H9 (cell line): Measurements from ENCODE around the gene RNF126. TPM values are rescaled to one million over a fixed set of nuclear protein-coding genes. Genes with fewer than 3 reads are reported as not detected.

Source experiments
- DNase-seq: peaks from one replicate; pipeline ENCODE4 v3.0.0-alpha.2; 2017
- H2AFZ ChIP-seq: one replicate; pipeline ENCODE4 v1.6.1; 2013; ENCODE audit warnings: mild to moderate bottlenecking, low read length, control low read depth, moderate library complexity
- H2AK5ac ChIP-seq: 2 replicates; pipeline ENCODE4 v1.6.1; 2013; ENCODE audit warnings: low read length, control low read depth, mixed read lengths; ENCODE audit not compliant: insufficient read length
- H2BK120ac ChIP-seq: one replicate; pipeline ENCODE4 v1.6.1; 2013; ENCODE audit warnings: low read depth, mild to moderate bottlenecking, low read length, control low read depth, inconsistent platforms; ENCODE audit not compliant: poor library complexity, severe bottlenecking
- H2BK12ac ChIP-seq: 2 replicates; pipeline ENCODE4 v1.6.1; 2013; ENCODE audit warnings: low read length, control low read depth, mixed read lengths, low read depth; ENCODE audit not compliant: insufficient read length
- H2BK15ac ChIP-seq: 2 replicates; pipeline ENCODE4 v1.6.1; 2013; ENCODE audit warnings: low read depth, low read length, control low read depth
- H2BK20ac ChIP-seq: one replicate; pipeline ENCODE4 v1.6.1; 2013; ENCODE audit warnings: low read depth, mild to moderate bottlenecking, low read length, control low read depth, inconsistent platforms; ENCODE audit not compliant: poor library complexity, severe bottlenecking
- H2BK5ac ChIP-seq: 2 replicates; pipeline ENCODE4 v1.6.1; 2013; ENCODE audit warnings: low read length, control low read depth, mixed read lengths; ENCODE audit not compliant: insufficient read length
- H3K14ac ChIP-seq: 2 replicates; pipeline ENCODE4 v1.6.1; 2013; ENCODE audit warnings: low read length, control low read depth; ENCODE audit not compliant: insufficient read depth
- H3K18ac ChIP-seq: 2 replicates; pipeline ENCODE4 v1.6.1; 2013; ENCODE audit warnings: low read depth, mild to moderate bottlenecking, mixed read lengths, low read length, control low read depth; ENCODE audit not compliant: insufficient read length
- H3K23ac ChIP-seq: 2 replicates; pipeline ENCODE4 v1.6.1; 2013; ENCODE audit warnings: low read length, control low read depth, mixed read lengths, low read depth; ENCODE audit not compliant: insufficient read length
- H3K23me2 ChIP-seq: 2 replicates; pipeline ENCODE4 v1.6.1; 2013; ENCODE audit warnings: low read depth, mild to moderate bottlenecking, mixed read lengths, low read length, control low read depth; ENCODE audit not compliant: insufficient read length, poor library complexity, severe bottlenecking
- H3K27ac ChIP-seq: 2 replicates; pipeline ENCODE4 v1.5.1; 2013; ENCODE audit warnings: low read length, control low read depth, mixed read lengths, low read depth; ENCODE audit not compliant: insufficient read length
- H3K27me3 ChIP-seq: 2 replicates; pipeline ENCODE4 v1.6.1; 2013; ENCODE audit warnings: low read length, control low read depth, inconsistent platforms; ENCODE audit not compliant: insufficient read depth
- H3K4ac ChIP-seq: 2 replicates; pipeline ENCODE4 v1.6.1; 2013; ENCODE audit warnings: low read depth, mild to moderate bottlenecking, control low read depth, inconsistent platforms, low read length, moderate library complexity
- H3K4me1 ChIP-seq: 2 replicates; pipeline ENCODE4 v1.6.1; 2013; ENCODE audit warnings: low read length, control low read depth, inconsistent platforms; ENCODE audit not compliant: insufficient read depth
- H3K4me2 ChIP-seq: 2 replicates; pipeline ENCODE4 v1.6.1; 2013; ENCODE audit warnings: low read length, control low read depth, mixed read lengths; ENCODE audit not compliant: insufficient read length, insufficient read depth
- H3K56ac ChIP-seq: 2 replicates; pipeline ENCODE4 v1.6.1; 2013; ENCODE audit warnings: low read depth, mild to moderate bottlenecking, mixed read lengths, low read length, control low read depth; ENCODE audit not compliant: insufficient read length
- H3K79me1 ChIP-seq: 2 replicates; pipeline ENCODE4 v1.6.1; 2013; ENCODE audit warnings: low read depth, mild to moderate bottlenecking, moderate library complexity, low read length, control low read depth, inconsistent platforms; ENCODE audit not compliant: insufficient read depth, poor library complexity, severe bottlenecking
- H3K79me2 ChIP-seq: 2 replicates; pipeline ENCODE4 v1.6.1; 2013; ENCODE audit warnings: low read length, control low read depth, inconsistent platforms; ENCODE audit not compliant: insufficient read depth
- H3K9ac ChIP-seq: 2 replicates; pipeline ENCODE4 v1.6.1; 2013; ENCODE audit warnings: low read length, control low read depth, mixed read lengths; ENCODE audit not compliant: insufficient read length; ENCODE audit errors: extremely low read depth
- H3K9me3 ChIP-seq: one replicate; pipeline ENCODE4 v1.6.1; 2013; ENCODE audit warnings: low read depth, low read length, inconsistent platforms; ENCODE audit not compliant: control insufficient read depth
- H3T11ph ChIP-seq: one replicate; pipeline ENCODE4 v1.6.1; 2013; ENCODE audit warnings: mild to moderate bottlenecking, low read length, control low read depth, inconsistent platforms
- H4K20me1 ChIP-seq: one replicate; pipeline ENCODE4 v1.6.1; 2013; ENCODE audit not compliant: control insufficient read depth, insufficient read length, insufficient read depth
- H4K5ac ChIP-seq: 2 replicates; pipeline ENCODE4 v1.6.1; 2013; ENCODE audit warnings: low read depth, mild to moderate bottlenecking, mixed read lengths, low read length, control low read depth; ENCODE audit not compliant: insufficient read length
- H4K8ac ChIP-seq: replicated peaks from 2 replicates; pipeline ENCODE4 v1.6.1; 2013; ENCODE audit warnings: low read length, control low read depth, mixed read lengths, low read depth; ENCODE audit not compliant: insufficient read length
- H4K91ac ChIP-seq: 2 replicates; pipeline ENCODE4 v1.6.1; 2013; ENCODE audit warnings: low read depth, mild to moderate bottlenecking, moderate library complexity, mixed read lengths, low read length, control low read depth; ENCODE audit not compliant: insufficient read length
- H3K27ac Mint-ChIP-seq, 3 experiments: 2 replicates in 2 of 3; 3 replicates in 1 of 3; pipeline ENCODE4 v1.8.0; 2020 to 2021; ENCODE audit warnings: mixed read lengths in 3 of 3, mild to moderate bottlenecking in 1 of 3, moderate library complexity in 1 of 3
- H3K27me3 Mint-ChIP-seq: 2 replicates; pipeline ENCODE4 v1.8.0; 2021; ENCODE audit warnings: low read depth, mild to moderate bottlenecking, moderate library complexity, mixed read lengths
- H3K36me3 Mint-ChIP-seq, 3 experiments: 2 replicates in 2 of 3; 3 replicates in 1 of 3; pipeline ENCODE4 v1.8.0; 2020 to 2021; ENCODE audit warnings: low read depth in 3 of 3, mixed read lengths in 3 of 3; ENCODE audit not compliant: insufficient read depth in 1 of 3
- H3K4me1 Mint-ChIP-seq, 2 experiments: 2 replicates each; pipeline ENCODE4 v1.8.0; 2020; ENCODE audit warnings: mixed read lengths in 2 of 2
- H3K4me3 Mint-ChIP-seq, 2 experiments: 2 replicates in 1 of 2; 3 replicates in 1 of 2; pipeline ENCODE4 v1.8.0; 2020 to 2021; ENCODE audit warnings: mild to moderate bottlenecking in 2 of 2, mixed read lengths in 2 of 2, moderate library complexity in 1 of 2
- H3K9me3 Mint-ChIP-seq, 2 experiments: 2 replicates in 1 of 2; 3 replicates in 1 of 2; pipeline ENCODE4 v1.8.0; 2020; ENCODE audit warnings: mild to moderate bottlenecking in 2 of 2, mixed read lengths in 2 of 2, moderate library complexity in 1 of 2
- CTCF ChIP-seq: fragments of 200-600 bp; sonication (generic); conservative IDR thresholded peaks from 3 replicates; pipeline ENCODE4 v1.8.0; 2021; ENCODE audit warnings: antibody characterized with exemption, mild to moderate bottlenecking
- WGBS: extraction: QIAGEN DNeasy Blood & Tissue Kit; methylation state at CpG from one replicate; pipeline ENCODE4 v1.1.7; 2013; ENCODE audit warnings: missing lambda C conversion rate, low lambda C conversion rate, mixed read lengths; ENCODE audit not compliant: insufficient read length; ENCODE audit errors: extremely low coverage; 5-methylcytosine and 5-hydroxymethylcytosine counted together
- total RNA-seq: library from RNA; stranded (reverse); gene quantifications from 2 replicates; pipeline ENCODE4 v1.2.1, GENCODE V29; 2021

The RNF126 gene
- total RNA-seq, 1 experiment from 2014 or later, result 81.9 TPM

- no CpG with 5 or more reads among the region's 17 CpGs for WGBS
- no peak overlapping the region for H4K91ac ChIP-seq
- no peak overlapping the region for H2BK12ac ChIP-seq
- H3K36me3 Mint-ChIP-seq, result peaks cover 7 to 26% (median 22%) of the 10 kb centered on the region in 3 experiments; a peak in 6 of 7 replicates
- no peak overlapping the region for H2BK120ac ChIP-seq
- H3K27ac ChIP-seq, result no peak overlapping the region
- no peak overlapping the region for H3K4me2 ChIP-seq
- TF ChIP-seq CTCF, result no peak
- H3K27me3 Mint-ChIP-seq, result no peaks in the 10 kb centered on the region
- H3K4me3 Mint-ChIP-seq, result no peak overlapping the region
- no peaks in the 10 kb centered on the region for H3K9me3 ChIP-seq
- no peaks in the 10 kb centered on the region for H3K4me1 ChIP-seq
- no peak overlapping the region; the same call in 1 of the 2 replicates for H3K14ac ChIP-seq
- no peak overlapping the region for H4K8ac ChIP-seq
- no peak overlapping the region for H2BK15ac ChIP-seq
- H3K18ac ChIP-seq, result no peak overlapping the region
- no peaks in the 10 kb centered on the region for H3K27me3 ChIP-seq
- H3K9me3 Mint-ChIP-seq, result no peaks in the 10 kb centered on the region; a peak in 2 of 5 replicates
- no peaks in the 10 kb centered on the region for H3K4me1 Mint-ChIP-seq
- no peak overlapping the region for H3K23ac ChIP-seq
- no peak overlapping the region for H2BK20ac ChIP-seq
- DNase-seq, result no peak
- H4K5ac ChIP-seq, result no peak overlapping the region
- no peak overlapping the region for H3K4ac ChIP-seq
- no peak overlapping the region for H2AFZ ChIP-seq
- peaks cover 9% of the 10 kb centered on the region for H4K20me1 ChIP-seq
- H3T11ph ChIP-seq, result no peak overlapping the region
- H3K79me1 ChIP-seq, result peaks cover 13% of the 10 kb centered on the region
- H3K79me2 ChIP-seq, result peaks cover 43% of the 10 kb centered on the region
- no peak overlapping the region for H2AK5ac ChIP-seq
- peak overlapping the region in 2 of 3 experiments; percentile 34 to 55; a peak in 1 of 7 replicates for H3K27ac Mint-ChIP-seq
- H2BK5ac ChIP-seq, result no peak overlapping the region
- H3K9ac ChIP-seq, result no peak overlapping the region
- no peaks in the 10 kb centered on the region for H3K23me2 ChIP-seq
- H3K56ac ChIP-seq, result no peak overlapping the region
These were observed 9.6 kb downstream of the RNF126 start for GRCh38 chr19:653425-653824.
